Skeletal muscle tissue (tissue), 4 donors: ENCODE data around the gene PRR19. TPM values are rescaled to one million over a fixed set of nuclear protein-coding genes. Genes with fewer than 3 reads are reported as not detected.

Experiments used
- H3K27ac ChIP-seq: one replicate; pipeline ENCODE4 v1.7.0; 2013; ENCODE audit warnings: mild to moderate bottlenecking, low read depth, low read length, inconsistent platforms
- H3K27me3 ChIP-seq, 3 donors: one replicate each; pipeline ENCODE4 v1.7.0; 2013; ENCODE audit warnings: low read length in 3 of 3; ENCODE audit not compliant: control insufficient read depth in 3 of 3, insufficient read depth in 3 of 3
- H3K36me3 ChIP-seq, 3 donors: one replicate each; pipeline ENCODE4 v1.7.0; 2013; ENCODE audit warnings: low read length in 3 of 3; ENCODE audit not compliant: control insufficient read depth in 3 of 3, insufficient read depth in 3 of 3
- H3K4me1 ChIP-seq, 3 donors: one replicate each; pipeline ENCODE4 v1.7.0; 2013; ENCODE audit warnings: low read length in 3 of 3, mild to moderate bottlenecking in 3 of 3; ENCODE audit not compliant: control insufficient read depth in 3 of 3, insufficient read depth in 3 of 3
- H3K4me3 ChIP-seq, 3 donors: one replicate each; pipeline ENCODE4 v1.7.0; 2013; ENCODE audit warnings: low read length in 3 of 3
- H3K9ac ChIP-seq, 3 donors: one replicate each; pipeline ENCODE4 v1.7.0; 2013; ENCODE audit warnings: low read length in 3 of 3, mild to moderate bottlenecking in 3 of 3, moderate library complexity in 2 of 3, low read depth in 1 of 3
- H3K9me3 ChIP-seq, 3 donors: one replicate each; pipeline ENCODE4 v1.7.0; 2013; ENCODE audit warnings: low read length in 3 of 3; ENCODE audit not compliant: control insufficient read depth in 3 of 3
- total RNA-seq: library from RNA; depleted of rRNA; stranded (reverse); fragments of >200 nt; gene quantifications from one replicate; pipeline ENCODE4 v1.2.3, GENCODE V29; 2014
- donor health status: Osteomylitis.

The PRR19 gene
- total RNA-seq, 1 donor from 2014 or later, result not detected

- H3K27me3 ChIP-seq, result no peaks in the 10 kb centered on the region
- peak overlapping the region; percentile 70 to 82 (median 81) for H3K4me3 ChIP-seq
- H3K9me3 ChIP-seq, result no peaks in the 10 kb centered on the region
- H3K4me1 ChIP-seq, result peaks cover 62 to 69% (median 68%) of the 10 kb centered on the region in 3 donors
- peak overlapping the region; percentile 92 for H3K27ac ChIP-seq
- peaks cover 8% of the 10 kb centered on the region in 3 donors for H3K36me3 ChIP-seq
- H3K9ac ChIP-seq, result peak overlapping the region; percentile 70 to 85 (median 78)
Measured at GRCh38 chr19:42282819-42283187, 19.1 kb upstream of the PRR19 start.

DNA sequence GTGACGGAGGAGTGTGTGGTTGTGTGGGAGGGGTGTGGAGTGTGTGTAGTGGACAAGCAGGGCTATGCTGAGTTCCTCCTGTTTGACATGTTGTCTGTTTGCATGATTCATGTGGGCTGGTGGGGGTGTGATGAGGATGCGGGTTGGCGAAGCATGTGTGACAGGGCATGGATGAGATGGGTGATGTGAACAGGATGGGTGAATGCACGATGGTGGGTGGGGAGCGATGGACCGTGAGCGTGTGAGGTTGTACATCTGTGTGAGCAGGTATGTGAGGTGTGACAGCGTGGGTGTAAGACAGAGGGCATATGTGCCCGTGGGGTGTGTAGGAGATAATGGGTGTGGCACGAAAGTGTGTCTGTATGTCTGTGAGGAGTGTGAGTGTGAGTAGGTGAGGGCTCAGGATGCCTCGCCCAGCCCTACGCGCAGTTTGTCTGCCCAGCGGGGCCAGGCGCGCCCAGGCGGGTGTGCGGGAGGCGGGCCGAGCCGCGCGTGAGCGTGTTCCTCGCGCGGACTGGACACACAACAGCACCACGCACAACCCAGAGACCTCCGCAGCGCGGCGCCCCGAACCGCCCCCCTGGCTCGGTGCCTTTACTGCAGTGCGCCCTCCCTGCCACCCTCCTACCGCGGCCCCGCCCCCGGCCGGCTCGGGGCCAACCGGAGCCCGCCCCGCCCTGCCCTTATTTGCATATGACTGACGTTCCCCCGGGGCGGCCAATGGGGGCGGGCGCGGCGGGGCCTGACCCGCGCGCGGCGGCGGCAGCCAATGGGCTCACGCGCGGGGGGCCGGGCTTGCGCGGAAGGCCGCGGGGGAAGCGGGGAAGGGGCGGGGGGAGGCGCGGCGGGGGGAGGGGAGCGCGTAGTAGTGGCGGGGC is 18.5 kb upstream of the PRR19 start:
- Histone ChIP-seq H3K4me3 (peak overlapping the region; percentile 70 to 82 (median 81)), H3K27me3 (no peaks in the 10 kb centered on the region), H3K9ac (peak overlapping the region; percentile 70 to 85 (median 78)), H3K9me3 (no peaks in the 10 kb centered on the region), H3K4me1 (peaks cover 56 to 63% (median 62%) of the 10 kb centered on the region in 3 donors), H3K36me3 (peaks cover 11 to 14% (median 14%) of the 10 kb centered on the region in 3 donors), H3K27ac (peak overlapping the region; percentile 90)

- Histone ChIP-seq H3K36me3 (peaks cover 17 to 21% (median 20%) of the 10 kb centered on the region in 3 donors), H3K27ac (no peak overlapping the region), H3K4me1 (peaks cover 49 to 56% (median 55%) of the 10 kb centered on the region in 3 donors), H3K27me3 (no peaks in the 10 kb centered on the region), H3K4me3 (peak overlapping the region in 1 of 3 donors; percentile 54), H3K9ac (peak overlapping the region in 1 of 3 donors; percentile 79), H3K9me3 (no peaks in the 10 kb centered on the region)
Measured at GRCh38 chr19:42284066-42284501, 17.8 kb upstream of the PRR19 start.

- no peaks in the 10 kb centered on the region for H3K9me3 ChIP-seq
- peaks cover 24 to 28% (median 27%) of the 10 kb centered on the region in 3 donors for H3K36me3 ChIP-seq
- H3K27ac ChIP-seq, result peak overlapping the region; percentile 75
- H3K4me1 ChIP-seq, result peaks cover 43 to 49% (median 48%) of the 10 kb centered on the region in 3 donors
- H3K27me3 ChIP-seq, result no peaks in the 10 kb centered on the region
- H3K9ac ChIP-seq, result peak overlapping the region; percentile 73 to 86 (median 84)
- peak overlapping the region; percentile 81 to 82 (median 81) for H3K4me3 ChIP-seq
Measured at GRCh38 chr19:42284591-42285341, 17.2 kb upstream of the PRR19 start.

- Histone ChIP-seq H3K27ac (peak overlapping the region; percentile 75), H3K4me1 (peaks cover 43 to 49% (median 44%) of the 10 kb centered on the region in 3 donors), H3K27me3 (no peaks in the 10 kb centered on the region), H3K9me3 (no peaks in the 10 kb centered on the region), H3K36me3 (peaks cover 31 to 34% (median 33%) of the 10 kb centered on the region in 3 donors), H3K9ac (peak overlapping the region; percentile 73 to 86 (median 84)), H3K4me3 (peak overlapping the region; percentile 81 to 82 (median 81))
Measured at GRCh38 chr19:42285541-42285941, 16.4 kb upstream of the PRR19 start.

GRCh38 chr19:42285988-42286348 is 16.0 kb upstream of the PRR19 start:
- peak overlapping the region; percentile 75 for H3K27ac ChIP-seq
- peak overlapping the region; percentile 54 to 82 (median 81) for H3K4me3 ChIP-seq
- H3K9me3 ChIP-seq, result no peaks in the 10 kb centered on the region
- H3K9ac ChIP-seq, result peak overlapping the region; percentile 2 to 86 (median 21)
- no peaks in the 10 kb centered on the region for H3K27me3 ChIP-seq
- H3K4me1 ChIP-seq, result peaks cover 43 to 49% (median 43%) of the 10 kb centered on the region in 3 donors
- peaks cover 31 to 36% (median 35%) of the 10 kb centered on the region in 3 donors for H3K36me3 ChIP-seq

DNA sequence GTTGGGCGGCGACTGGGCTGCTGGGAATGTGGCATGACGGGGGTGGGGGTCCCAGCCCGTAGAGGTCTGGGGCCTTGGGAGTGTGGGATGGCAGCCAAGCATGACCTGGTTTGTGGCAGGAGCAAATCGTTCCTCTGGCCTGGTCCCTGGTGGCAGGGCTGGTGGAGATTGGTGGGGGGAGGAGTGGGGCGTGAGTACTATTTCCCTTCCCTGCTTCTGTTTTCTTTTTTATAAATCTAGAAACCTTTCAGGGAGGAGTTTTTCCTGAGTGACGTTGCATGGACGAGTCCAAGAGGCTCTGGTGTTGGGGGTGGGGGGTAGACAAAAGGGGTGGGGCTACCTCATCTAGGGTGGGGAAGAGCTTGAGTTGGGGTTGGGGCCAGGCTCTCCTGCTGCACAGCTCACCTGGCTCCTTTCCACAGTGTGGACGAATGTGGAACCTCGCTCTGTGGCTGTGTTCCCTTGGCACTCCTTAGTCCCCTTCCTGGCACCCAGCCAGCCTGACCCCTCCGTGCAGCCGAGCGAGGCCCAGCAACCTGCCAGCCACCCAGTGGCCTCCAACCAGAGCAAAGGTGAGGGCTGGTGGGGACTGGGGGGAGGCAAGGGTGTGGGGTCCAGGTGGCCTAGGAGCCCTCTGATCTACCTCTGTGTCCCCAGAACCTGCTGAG is 15.4 kb upstream of the PRR19 start:
- peak overlapping the region; percentile 2 to 86 (median 21) for H3K9ac ChIP-seq
- H3K27me3 ChIP-seq, result no peaks in the 10 kb centered on the region
- H3K4me1 ChIP-seq, result peaks cover 38 to 44% (median 38%) of the 10 kb centered on the region in 3 donors
- H3K36me3 ChIP-seq, result peaks cover 35 to 40% (median 40%) of the 10 kb centered on the region in 3 donors
- no peaks in the 10 kb centered on the region for H3K9me3 ChIP-seq
- H3K27ac ChIP-seq, result peak overlapping the region; percentile 0
- H3K4me3 ChIP-seq, result peak overlapping the region; percentile 45 to 82 (median 54)

- peaks cover 40 to 47% (median 46%) of the 10 kb centered on the region in 3 donors for H3K36me3 ChIP-seq
- no peak overlapping the region for H3K27ac ChIP-seq
- no peaks in the 10 kb centered on the region for H3K27me3 ChIP-seq
- H3K9ac ChIP-seq, result no peak overlapping the region
- no peaks in the 10 kb centered on the region for H3K9me3 ChIP-seq
- H3K4me1 ChIP-seq, result peaks cover 30 to 37% (median 30%) of the 10 kb centered on the region in 3 donors
- H3K4me3 ChIP-seq, result no peak overlapping the region
Measured at GRCh38 chr19:42287017-42287826, 14.7 kb upstream of the PRR19 start.

- no peak overlapping the region for H3K4me3 ChIP-seq
- H3K27ac ChIP-seq, result no peak overlapping the region
- H3K36me3 ChIP-seq, result peaks cover 43 to 51% (median 50%) of the 10 kb centered on the region in 3 donors
- no peaks in the 10 kb centered on the region for H3K9me3 ChIP-seq
- H3K4me1 ChIP-seq, result peaks cover 26 to 33% (median 26%) of the 10 kb centered on the region in 3 donors
- no peak overlapping the region for H3K9ac ChIP-seq
- no peaks in the 10 kb centered on the region for H3K27me3 ChIP-seq
Measured at GRCh38 chr19:42287827-42288107, 14.2 kb upstream of the PRR19 start.
